ENCODE results near the gene UROC1. TPM values are rescaled to one million over a fixed set of nuclear protein-coding genes. Genes with fewer than 3 reads are reported as not detected.

The UROC1 gene
- total RNA-seq, 1 donor from 2014 or later: not detected

DNA sequence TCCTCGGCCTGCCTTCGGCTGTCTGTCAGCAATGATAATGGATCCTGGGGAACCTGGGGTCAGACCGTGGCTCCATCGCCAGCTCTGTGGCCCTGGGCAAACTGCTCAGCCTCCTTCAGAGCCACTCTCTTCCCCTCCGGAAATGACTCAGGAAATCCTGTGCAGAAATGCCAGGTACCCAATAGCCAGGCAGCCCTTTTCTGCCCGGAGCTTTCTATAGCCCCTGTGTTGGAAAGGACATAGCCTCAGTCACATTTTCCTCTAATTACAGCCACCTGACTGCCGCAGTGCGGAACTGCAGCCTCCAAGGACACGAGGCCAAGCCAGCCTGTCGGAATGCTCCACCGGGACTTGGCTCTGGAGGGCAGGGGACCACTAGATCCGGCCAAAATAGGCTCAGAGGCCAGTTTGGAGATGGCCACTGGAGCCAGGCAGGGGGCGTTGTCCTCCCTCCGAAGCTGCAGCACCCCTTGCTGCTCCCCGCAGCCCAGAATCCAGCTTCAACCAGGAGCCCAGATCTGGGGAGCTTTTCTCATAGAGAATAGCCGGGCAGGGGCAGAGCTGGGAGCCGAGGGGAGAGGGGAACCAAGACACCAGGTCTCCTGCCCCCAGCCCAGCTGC lies 30.3 kb downstream of the UROC1 start:
- DNase-seq (ENCODE audit: missing footprints): peak; percentile 63
- ATAC-seq: no peak
- intact Hi-C loops (cut with DNase I): no loop called here

DNA sequence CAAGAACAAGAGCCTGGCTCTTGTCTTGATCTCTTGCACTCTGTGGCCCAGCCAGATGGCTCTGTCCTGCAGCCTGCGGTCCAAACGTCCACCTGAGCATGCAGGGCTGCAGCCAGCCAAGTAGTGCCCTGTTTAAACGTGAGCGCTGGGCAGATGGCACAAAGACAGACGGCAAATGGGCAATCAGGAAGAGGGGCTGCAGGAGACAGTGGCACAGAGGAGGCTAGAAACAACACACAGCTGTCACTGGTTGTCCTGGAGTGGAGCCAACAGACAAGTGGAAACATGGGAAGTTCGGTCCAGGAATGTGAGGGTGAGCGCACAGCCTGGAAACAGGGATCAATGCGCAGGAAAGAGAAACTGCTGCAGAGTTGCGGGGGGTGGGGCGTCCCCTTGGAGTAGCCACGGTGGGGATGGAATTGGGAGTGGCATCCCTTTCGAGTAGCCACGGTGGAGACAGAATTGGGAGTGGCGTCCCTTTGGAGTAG lies 31.2 kb downstream of the UROC1 start:
- no peak for ATAC-seq
- intact Hi-C loops (cut with DNase I): no loop called here
- DNase-seq (ENCODE audit: missing footprints): no peak

- ATAC-seq (no peak), DNase-seq (ENCODE audit: missing footprints) (no peak)
- intact Hi-C loops (cut with DNase I): no loop called here
Observed at GRCh38 chr3:126485956-126486355, 31.6 kb downstream of the UROC1 start.

GRCh38 chr3:126485176-126485897 lies 32.2 kb downstream of the UROC1 start:
- intact Hi-C loops (cut with DNase I): no loop called here
- ATAC-seq: no peak
- no peak for DNase-seq (ENCODE audit: missing footprints)

- DNase-seq (ENCODE audit: missing footprints): no peak
- intact Hi-C loops (cut with DNase I): no loop called here
- no peak for ATAC-seq
Observed at GRCh38 chr3:126484662-126485061, 32.9 kb downstream of the UROC1 start.

GRCh38 chr3:126484148-126484547 lies 33.4 kb downstream of the UROC1 start:
- intact Hi-C loops (cut with DNase I): no loop called here
- ATAC-seq: no peak

DNA sequence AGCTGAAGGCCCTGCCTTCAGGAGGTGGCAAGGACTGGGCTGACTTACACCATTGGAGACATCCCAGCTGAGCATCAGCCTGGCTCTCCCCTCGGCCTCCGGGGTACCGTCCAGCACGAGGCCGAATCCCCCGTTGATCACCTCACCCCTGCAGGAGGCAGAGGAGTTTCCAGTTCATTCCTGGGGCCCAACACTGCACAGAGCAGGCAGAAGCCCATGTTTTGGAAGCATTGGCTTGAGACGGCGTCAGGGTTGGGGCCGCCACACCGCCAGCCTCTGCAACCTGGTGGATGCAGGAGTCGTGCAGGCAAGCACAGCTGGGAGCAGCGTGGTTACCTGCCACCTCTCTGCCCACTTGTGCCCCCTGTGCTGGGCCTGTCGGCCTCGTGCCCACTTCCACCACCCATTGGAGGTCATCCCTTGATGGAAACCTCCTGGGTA lies 34.2 kb downstream of the UROC1 start:
- ATAC-seq (no peak), DNase-seq (ENCODE audit: missing footprints) (no peak)
- intact Hi-C loops (cut with DNase I): no loop called here

More at GRCh38 chr3:126484148-126484547, 33.4 kb downstream of the UROC1 start:
- no peak for DNase-seq (ENCODE audit: missing footprints)

GRCh38 chr3:126482503-126483255 lies 34.9 kb downstream of the UROC1 start:
- ATAC-seq (no peak), DNase-seq (ENCODE audit: missing footprints) (no peak)
- intact Hi-C loops (cut with DNase I): no loop called here

- ATAC-seq: no peak
- no peak for DNase-seq (ENCODE audit: missing footprints)
Observed at GRCh38 chr3:126481808-126482502, 35.6 kb downstream of the UROC1 start.

GRCh38 chr3:126480861-126481260 lies 36.7 kb downstream of the UROC1 start:
- ATAC-seq: no peak
- DNase-seq (ENCODE audit: missing footprints): no peak
- intact Hi-C loops (cut with DNase I): no loop called here

More at GRCh38 chr3:126481808-126482502, 35.6 kb downstream of the UROC1 start:
- intact Hi-C loops (cut with DNase I): no loop called here

- intact Hi-C loops (cut with DNase I): no loop called here
- no peak for ATAC-seq
- no peak for DNase-seq (ENCODE audit: missing footprints)
Observed at GRCh38 chr3:126480206-126480605, 37.4 kb downstream of the UROC1 start.

- ATAC-seq (no peak), DNase-seq (ENCODE audit: missing footprints) (peak; percentile 49)
- intact Hi-C loops (cut with DNase I): no loop called here
Observed at GRCh38 chr3:126479642-126480041, 37.9 kb downstream of the UROC1 start.

DNA sequence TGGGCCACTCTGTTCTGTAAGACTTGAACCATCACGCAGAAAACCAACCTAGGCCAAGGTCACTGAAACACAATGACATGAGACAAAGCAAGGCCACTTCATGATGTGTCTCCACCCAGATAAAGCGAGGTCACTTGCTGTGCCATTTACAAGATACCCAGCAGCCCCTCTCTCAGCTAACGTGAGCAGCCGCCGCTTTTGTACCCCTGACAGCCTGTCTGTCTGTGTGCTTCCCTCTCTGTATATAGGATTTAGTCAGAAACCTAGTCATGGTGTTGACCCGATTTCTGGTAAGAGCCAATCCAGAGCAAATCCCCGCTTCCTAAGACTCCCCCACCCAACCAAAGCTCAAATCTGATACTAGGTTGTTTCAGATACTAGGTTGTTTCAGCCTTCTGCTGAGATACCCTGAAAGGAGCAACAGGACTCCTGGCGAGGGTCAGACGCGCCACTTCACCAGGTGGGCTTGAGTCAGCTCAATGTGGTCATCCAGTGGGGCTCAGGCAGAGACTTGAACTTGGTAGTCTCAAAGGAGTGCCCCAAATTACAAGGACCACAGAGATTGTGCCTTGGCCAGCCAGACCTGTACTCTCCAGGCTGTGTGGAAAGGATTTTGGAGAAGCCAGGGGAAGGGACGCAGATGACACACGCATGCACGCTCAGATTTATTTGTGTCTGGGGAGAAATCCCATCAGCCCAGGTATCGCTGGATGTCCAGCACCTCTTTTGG lies 38.8 kb downstream of the UROC1 start:
- no peak for DNase-seq (ENCODE audit: missing footprints)
- intact Hi-C loops (cut with DNase I): no loop called here
- no peak for ATAC-seq

GRCh38 chr3:126477061-126477380 lies 40.6 kb downstream of the UROC1 start:
- intact Hi-C loops (cut with DNase I): no loop called here
- ATAC-seq: no peak

GRCh38 chr3:126476166-126477060 lies 41.2 kb downstream of the UROC1 start:
- DNase-seq (ENCODE audit: missing footprints): no peak
- intact Hi-C loops (cut with DNase I): no loop called here
- ATAC-seq: peak; percentile 16

More at GRCh38 chr3:126477061-126477380, 40.6 kb downstream of the UROC1 start:
- no peak for DNase-seq (ENCODE audit: missing footprints)

DNA sequence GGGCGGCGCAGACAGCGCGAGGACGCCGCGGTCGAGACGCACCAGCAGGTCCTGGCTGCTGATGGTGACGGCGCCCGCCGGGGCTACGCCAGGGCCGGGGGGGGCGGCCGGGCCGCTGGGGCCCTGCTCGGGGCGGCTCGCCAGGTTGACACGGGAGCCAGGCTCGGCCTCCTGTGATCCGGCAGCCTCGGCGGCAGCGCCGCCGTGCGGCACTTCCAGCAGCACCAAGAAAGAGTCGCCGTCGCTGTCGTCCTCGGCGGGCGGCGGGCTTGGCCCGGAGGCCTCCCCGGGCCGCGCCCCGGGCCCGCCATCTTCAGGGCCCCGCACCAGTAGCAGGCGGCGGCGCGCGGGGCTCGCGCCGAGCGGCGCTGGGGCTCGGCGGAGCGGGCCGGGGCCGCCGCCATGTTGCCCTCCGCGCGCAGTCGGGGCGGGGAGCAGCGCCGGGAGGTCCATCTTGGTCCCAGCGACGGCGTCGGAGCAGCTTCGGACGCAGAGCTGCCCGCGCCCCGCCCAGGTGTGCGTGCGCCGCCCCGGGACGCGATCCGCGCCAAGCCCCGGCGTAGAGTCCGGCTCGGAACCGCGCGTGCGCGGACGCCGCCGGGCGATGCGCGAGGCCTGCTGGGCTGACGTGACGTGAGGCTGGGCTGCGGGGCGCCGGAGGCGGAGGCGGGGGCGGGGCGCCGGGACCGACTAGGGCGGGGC lies 42.0 kb downstream of the UROC1 start, which contains the start of gene ZXDC:
TSS of gene ZXDC (minus strand) at position 479 of the 702 bp plus-strand sequence. CDS start at position 453, 26 bp downstream.
- peak; percentile 98 for DNase-seq (ENCODE audit: missing footprints)
- ATAC-seq: peak; percentile 95
- intact Hi-C loops (cut with DNase I): no loop called here

Measured in Right ventricle myocardium inferior (tissue), 1 donor.